K562 (cell line): ENCODE results near the gene DNAJC11. TPM values are rescaled to one million over a fixed set of nuclear protein-coding genes. Genes with fewer than 3 reads are reported as not detected.

Source experiments
- CHD2 ChIP-seq: IDR thresholded peaks from 2 replicates; pipeline ENCODE4 v1.6.1; 2011; ENCODE audit warnings: low read depth, low read length
- COPS2 ChIP-seq: fragments of 450-650 bp; conservative IDR thresholded peaks from 2 replicates; pipeline ENCODE4 v1.6.1; 2016; ENCODE audit warnings: mild to moderate bottlenecking, moderate library complexity
- CREBBP ChIP-seq: IDR thresholded peaks from one replicate; pipeline ENCODE4 v1.6.1; 2012; ENCODE audit warnings: low read depth, mild to moderate bottlenecking, control low read depth, inconsistent platforms, low read length
- DNMT1 ChIP-seq: fragments of 450-650 bp; IDR thresholded peaks from 2 replicates; pipeline ENCODE4 v1.6.1; 2016; ENCODE audit warnings: antibody characterized with exemption, mild to moderate bottlenecking
- ESRRB ChIP-seq: fragments of 250-450 bp; sonication (Bioruptor Pico); IDR thresholded peaks from 2 replicates; pipeline ENCODE4 v1.5.0; 2020; ENCODE audit warnings: mild to moderate bottlenecking, moderate library complexity, borderline replicate concordance
- FOXJ3 ChIP-seq: sonication (generic); formaldehyde crosslinking; IDR thresholded peaks from 2 replicates; pipeline ENCODE4 v1.4.0; 2020; ENCODE audit warnings: mild to moderate bottlenecking, missing genetic modification reagents
- GATAD2B ChIP-seq: fragments of 450-650 bp; IDR thresholded peaks from 2 replicates; pipeline ENCODE4 v1.6.1; 2017; ENCODE audit warnings: mild to moderate bottlenecking, borderline replicate concordance
- IRF2 ChIP-seq: sonication (generic); formaldehyde crosslinking; IDR thresholded peaks from 2 replicates; pipeline ENCODE4 v1.8.1; 2022; ENCODE audit warnings: mild to moderate bottlenecking, missing genetic modification reagents
- NFATC3 ChIP-seq: fragments of 450-650 bp; IDR thresholded peaks from 2 replicates; pipeline ENCODE4 v1.6.1; 2017; ENCODE audit warnings: mild to moderate bottlenecking
- POLR2H ChIP-seq: IDR thresholded peaks from 2 replicates; pipeline ENCODE4 v1.6.1; 2016; ENCODE audit warnings: missing genetic modification characterization, low read depth, mild to moderate bottlenecking, control low read depth, missing compliant biosample characterization, moderate library complexity
- POLR3A ChIP-seq: IDR thresholded peaks from 2 replicates; pipeline ENCODE4 v1.6.1; 2011; ENCODE audit warnings: borderline replicate concordance, mild to moderate bottlenecking, moderate library complexity; ENCODE audit not compliant: insufficient read length, insufficient read depth; ENCODE audit errors: extremely low read depth
- SIRT6 ChIP-seq: IDR thresholded peaks from one replicate; pipeline ENCODE4 v1.6.1; 2012; ENCODE audit warnings: low read depth, mild to moderate bottlenecking, control low read depth, inconsistent platforms, low read length, moderate library complexity
- SMARCC2 ChIP-seq: fragments of 450-650 bp; IDR thresholded peaks from 2 replicates; pipeline ENCODE4 v1.6.1; 2017; ENCODE audit warnings: antibody characterized with exemption, moderate library complexity, mild to moderate bottlenecking, low read depth
- SOX6 ChIP-seq: fragments of 450-650 bp; IDR thresholded peaks from 2 replicates; pipeline ENCODE4 v1.6.1; 2014; ENCODE audit warnings: mild to moderate bottlenecking
- ZBTB26 ChIP-seq: fragments of 450-650 bp; formaldehyde crosslinking; IDR thresholded peaks from 2 replicates; pipeline ENCODE4 v1.4.0; 2022; ENCODE audit warnings: missing genetic modification characterization
- ZBTB5 ChIP-seq: fragments of 450-650 bp; IDR thresholded peaks from 2 replicates; pipeline ENCODE4 v1.6.1; 2017; ENCODE audit warnings: antibody characterized with exemption
- ZFX ChIP-seq: sonication (generic); formaldehyde crosslinking; IDR thresholded peaks from 2 replicates; pipeline ENCODE4 v1.8.0; 2022; ENCODE audit warnings: mild to moderate bottlenecking, missing genetic modification reagents, moderate library complexity
- ZNF124 ChIP-seq: sonication (generic); formaldehyde crosslinking; IDR thresholded peaks from 2 replicates; pipeline ENCODE4 v1.8.1; 2022; ENCODE audit warnings: missing genetic modification reagents
- ZNF384 ChIP-seq: IDR thresholded peaks from 2 replicates; pipeline ENCODE4 v1.6.1; 2012; ENCODE audit warnings: low read depth, low read length, improper control_type of control experiment
- ZNF79 ChIP-seq: fragments of 250-450 bp; sonication (Bioruptor Pico); IDR thresholded peaks from 2 replicates; pipeline ENCODE4 v1.4.0; 2020; ENCODE audit warnings: low read depth, mild to moderate bottlenecking, moderate library complexity
- polyA plus RNA-seq, 8 experiments: library from polyadenylated mRNA; depleted of rRNA in 4 of 8; stranded (reverse) in 5 of 8; unstranded in 3 of 8; fragments of >200 nt; fragmentation: Nextera tagmentation in 2 of 8; fragmentation: Illumina TruSeq in 1 of 8; extraction: Ambion mirVana in 2 of 8; extraction: Trizol in 1 of 8; gene quantifications; 2 replicates each; pipeline versions ENCODE4 v1.2.1 to v1.2.3, GENCODE V29; 2011 to 2014; ENCODE audit warnings: inconsistent platforms in 1 of 8, missing spikeins in 1 of 8
- total RNA-seq, 7 experiments: library from RNA; depleted of rRNA in 6 of 7; stranded (reverse); fragments of >200 nt in 6 of 7; fragmentation: Illumina TruSeq in 2 of 7; extraction: Trizol in 2 of 7; gene quantifications; 2 replicates each; pipeline versions ENCODE4 v1.2.1 to v1.2.3, GENCODE V29; 2011 to 2021; ENCODE audit warnings: low replicate concordance in 1 of 7
- TF ChIP-seq, protein P1 (sequence below): IDR thresholded peaks from 3 replicates; pipeline ENCODE4 v1.6.1; 2011; ENCODE audit warnings: borderline replicate concordance, mild to moderate bottlenecking, moderate library complexity; ENCODE audit not compliant: insufficient read length; ENCODE audit errors: extremely low read depth
- TF ChIP-seq, protein P2 (sequence below): fragments of 450-650 bp; IDR thresholded peaks from 2 replicates; pipeline ENCODE4 v1.6.1; 2014; ENCODE audit warnings: low read depth, mild to moderate bottlenecking, moderate library complexity, borderline replicate concordance

DNAJC11 gene
- total and polyA plus RNA-seq, 9 of the 15 experiments (the other 6 are each of a cell fraction or from before 2014, with no cell fraction given), result 14.1 to 123 (median 76.6) TPM

DNA sequence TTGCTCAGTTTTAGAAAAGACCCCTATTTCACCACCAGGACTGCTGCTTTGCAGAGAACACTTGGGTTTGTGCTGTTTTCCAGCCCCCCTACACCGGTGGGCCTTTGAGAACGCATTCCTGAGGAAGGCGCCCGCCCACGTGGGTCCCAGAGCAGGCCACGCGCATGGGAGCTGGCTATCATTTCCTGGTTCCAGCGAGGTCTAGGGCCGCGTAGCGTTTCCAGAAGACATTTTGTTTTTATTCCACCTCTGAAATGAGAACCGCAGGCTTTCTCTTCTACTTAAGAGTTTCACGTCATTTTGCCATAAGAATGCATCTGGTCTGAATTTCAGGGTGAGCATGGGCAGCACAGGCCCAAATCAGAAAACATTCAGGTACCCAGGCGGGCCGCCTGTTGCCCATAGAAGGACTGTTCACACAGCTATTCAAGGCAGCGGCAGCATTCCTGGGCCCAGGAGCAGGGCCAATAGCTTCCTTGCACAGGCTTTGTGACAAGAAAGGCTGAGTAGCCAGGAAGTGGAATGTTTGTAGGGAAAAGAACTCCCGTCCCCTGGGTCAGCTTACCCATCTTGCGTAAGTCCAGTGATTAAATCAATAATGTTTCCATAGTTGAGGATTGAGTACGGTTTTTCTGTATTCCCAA is 97.6 kb downstream of the DNAJC11 start (continued):
- TF ChIP-seq, protein P1, sequence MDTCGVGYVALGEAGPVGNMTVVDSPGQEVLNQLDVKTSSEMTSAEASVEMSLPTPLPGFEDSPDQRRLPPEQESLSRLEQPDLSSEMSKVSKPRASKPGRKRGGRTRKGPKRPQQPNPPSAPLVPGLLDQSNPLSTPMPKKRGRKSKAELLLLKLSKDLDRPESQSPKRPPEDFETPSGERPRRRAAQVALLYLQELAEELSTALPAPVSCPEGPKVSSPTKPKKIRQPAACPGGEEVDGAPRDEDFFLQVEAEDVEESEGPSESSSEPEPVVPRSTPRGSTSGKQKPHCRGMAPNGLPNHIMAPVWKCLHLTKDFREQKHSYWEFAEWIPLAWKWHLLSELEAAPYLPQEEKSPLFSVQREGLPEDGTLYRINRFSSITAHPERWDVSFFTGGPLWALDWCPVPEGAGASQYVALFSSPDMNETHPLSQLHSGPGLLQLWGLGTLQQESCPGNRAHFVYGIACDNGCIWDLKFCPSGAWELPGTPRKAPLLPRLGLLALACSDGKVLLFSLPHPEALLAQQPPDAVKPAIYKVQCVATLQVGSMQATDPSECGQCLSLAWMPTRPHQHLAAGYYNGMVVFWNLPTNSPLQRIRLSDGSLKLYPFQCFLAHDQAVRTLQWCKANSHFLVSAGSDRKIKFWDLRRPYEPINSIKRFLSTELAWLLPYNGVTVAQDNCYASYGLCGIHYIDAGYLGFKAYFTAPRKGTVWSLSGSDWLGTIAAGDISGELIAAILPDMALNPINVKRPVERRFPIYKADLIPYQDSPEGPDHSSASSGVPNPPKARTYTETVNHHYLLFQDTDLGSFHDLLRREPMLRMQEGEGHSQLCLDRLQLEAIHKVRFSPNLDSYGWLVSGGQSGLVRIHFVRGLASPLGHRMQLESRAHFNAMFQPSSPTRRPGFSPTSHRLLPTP, result no peak
- TF ChIP-seq GATAD2B (peak; percentile 84), ZFX (CRISPR knock-in tag) (peak; percentile 88), SOX6 (no peak), FOXJ3 (CRISPR knock-in tag) (no peak), SMARCC2 (no peak), CREBBP (no peak), COPS2 (no peak), ZNF384 (no peak), ZNF124 (no peak), CHD2 (no peak), ZNF79 (CRISPR knock-in tag) (peak; percentile 16; the same call in 1 of the 2 replicates), ZBTB26 (no peak), ZBTB5 (no peak), SIRT6 (no peak), NFATC3 (no peak), IRF2 (CRISPR knock-in tag) (no peak), DNMT1 (no peak), POLR3A (no peak), POLR2H (tag) (no peak; the same call in 1 of the 2 replicates), ESRRB (CRISPR knock-in tag) (no peak)
- TF ChIP-seq, protein P2, sequence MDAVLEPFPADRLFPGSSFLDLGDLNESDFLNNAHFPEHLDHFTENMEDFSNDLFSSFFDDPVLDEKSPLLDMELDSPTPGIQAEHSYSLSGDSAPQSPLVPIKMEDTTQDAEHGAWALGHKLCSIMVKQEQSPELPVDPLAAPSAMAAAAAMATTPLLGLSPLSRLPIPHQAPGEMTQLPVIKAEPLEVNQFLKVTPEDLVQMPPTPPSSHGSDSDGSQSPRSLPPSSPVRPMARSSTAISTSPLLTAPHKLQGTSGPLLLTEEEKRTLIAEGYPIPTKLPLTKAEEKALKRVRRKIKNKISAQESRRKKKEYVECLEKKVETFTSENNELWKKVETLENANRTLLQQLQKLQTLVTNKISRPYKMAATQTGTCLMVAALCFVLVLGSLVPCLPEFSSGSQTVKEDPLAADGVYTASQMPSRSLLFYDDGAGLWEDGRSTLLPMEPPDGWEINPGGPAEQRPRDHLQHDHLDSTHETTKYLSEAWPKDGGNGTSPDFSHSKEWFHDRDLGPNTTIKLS, result peak; percentile 60; the same call in 1 of the 2 replicates
